ENCODE data around the gene FSHR.

The FSHR gene

DNA sequence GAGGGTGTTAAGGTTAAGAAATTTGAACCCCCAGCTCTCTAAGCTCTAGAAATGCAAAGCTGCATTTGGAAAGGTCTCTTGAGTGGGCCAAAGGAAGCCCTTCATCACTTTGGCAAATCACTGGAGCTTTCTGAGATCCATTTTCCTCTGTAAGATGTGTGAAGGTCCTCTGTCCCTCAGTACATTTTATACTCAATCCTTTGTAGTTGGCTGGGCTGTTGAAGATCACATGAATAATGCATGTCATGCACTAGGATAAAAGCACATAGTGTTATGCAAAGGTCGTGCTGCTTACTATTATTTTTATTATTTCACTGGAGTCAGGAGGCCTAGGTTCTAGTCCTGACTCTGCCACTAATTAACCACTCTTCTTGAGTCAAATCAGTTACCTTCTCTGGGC, 124.9 kb downstream of the FSHR start:
- Mint-ChIP-seq H3K27me3 (no peaks in the 10 kb centered on the region), H3K4me1 (ENCODE audit: low read depth) (no peaks in the 10 kb centered on the region), H3K36me3 (ENCODE audit: low read depth) (no peaks in the 10 kb centered on the region), H3K27ac (no peak overlapping the region), H3K4me3 (no peak overlapping the region), H3K9me3 (no peaks in the 10 kb centered on the region)

DNA sequence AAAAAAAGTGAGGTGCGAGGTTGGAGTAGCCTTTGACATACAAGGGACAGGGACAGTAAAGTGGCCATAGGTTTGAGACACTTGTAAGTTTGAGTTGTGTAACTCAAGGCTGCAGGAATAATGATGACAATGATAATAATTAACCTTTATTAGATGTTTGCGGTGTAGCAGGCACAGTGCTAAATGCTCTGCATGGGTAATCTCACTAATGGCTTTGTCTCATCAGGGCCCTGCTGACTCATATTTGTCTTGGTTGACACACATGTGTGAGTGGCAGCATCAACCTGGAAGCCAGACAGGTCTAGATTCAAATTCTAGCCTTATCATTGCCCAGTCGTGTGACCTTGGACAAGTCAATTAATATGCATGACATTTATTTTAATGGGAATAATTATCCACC, 126.2 kb downstream of the FSHR start:
- no peaks in the 10 kb centered on the region for H3K9me3 Mint-ChIP-seq
- no peak overlapping the region for H3K27ac Mint-ChIP-seq
- H3K27me3 Mint-ChIP-seq = no peaks in the 10 kb centered on the region
- H3K36me3 Mint-ChIP-seq (ENCODE audit: low read depth) = no peaks in the 10 kb centered on the region
- H3K4me1 Mint-ChIP-seq (ENCODE audit: low read depth) = no peaks in the 10 kb centered on the region
- no peak overlapping the region for H3K4me3 Mint-ChIP-seq

DNA sequence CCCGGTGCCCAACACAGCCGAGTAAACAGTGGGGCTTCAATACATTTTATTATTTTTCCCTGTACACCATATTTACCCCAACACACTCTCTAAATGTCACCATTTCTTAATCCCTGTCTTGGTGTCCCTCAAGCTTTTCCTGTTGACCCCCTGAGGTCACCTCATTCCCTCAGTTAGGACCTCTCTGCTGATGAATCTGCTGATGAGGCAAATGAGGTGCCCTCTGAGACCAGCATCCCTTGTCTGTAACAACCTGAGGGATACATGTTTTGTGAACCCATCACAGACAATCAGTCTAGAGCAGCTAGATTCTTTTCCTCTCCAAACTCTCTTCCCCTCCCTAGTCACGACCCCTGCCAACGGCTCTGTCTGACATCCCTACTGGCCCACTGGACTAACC, 127.6 kb downstream of the FSHR start:
- H3K9me3 Mint-ChIP-seq = no peaks in the 10 kb centered on the region
- H3K36me3 Mint-ChIP-seq (ENCODE audit: low read depth) = no peaks in the 10 kb centered on the region
- H3K4me3 Mint-ChIP-seq = no peak overlapping the region
- H3K4me1 Mint-ChIP-seq (ENCODE audit: low read depth) = no peaks in the 10 kb centered on the region
- H3K27me3 Mint-ChIP-seq = no peaks in the 10 kb centered on the region
- H3K27ac Mint-ChIP-seq = no peak overlapping the region

DNA sequence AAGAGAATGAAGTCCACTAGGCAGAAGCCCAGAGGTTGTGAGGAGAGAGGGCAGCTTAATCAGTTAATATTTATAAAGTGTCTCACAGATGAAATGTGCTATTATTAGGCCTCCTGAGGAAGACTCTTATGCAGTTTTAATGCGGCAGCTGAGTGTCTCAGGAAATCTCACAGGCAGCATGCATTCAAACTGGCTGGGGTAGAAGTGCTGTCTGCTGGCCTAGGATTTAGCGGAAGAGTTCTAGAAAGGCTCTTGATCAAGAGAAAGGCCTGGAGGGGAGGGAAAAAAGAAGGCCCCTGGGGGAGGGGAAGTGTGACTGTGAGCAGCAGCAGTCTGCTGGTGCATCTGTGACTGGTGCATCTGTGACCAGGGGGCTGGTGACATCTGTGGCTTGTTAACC, 133.0 kb downstream of the FSHR start:
- Mint-ChIP-seq H3K36me3 (ENCODE audit: low read depth) (no peaks in the 10 kb centered on the region), H3K4me1 (ENCODE audit: low read depth) (no peaks in the 10 kb centered on the region), H3K4me3 (no peak overlapping the region), H3K27ac (no peak overlapping the region), H3K27me3 (no peaks in the 10 kb centered on the region), H3K9me3 (peaks cover 4% of the 10 kb centered on the region)

DNA sequence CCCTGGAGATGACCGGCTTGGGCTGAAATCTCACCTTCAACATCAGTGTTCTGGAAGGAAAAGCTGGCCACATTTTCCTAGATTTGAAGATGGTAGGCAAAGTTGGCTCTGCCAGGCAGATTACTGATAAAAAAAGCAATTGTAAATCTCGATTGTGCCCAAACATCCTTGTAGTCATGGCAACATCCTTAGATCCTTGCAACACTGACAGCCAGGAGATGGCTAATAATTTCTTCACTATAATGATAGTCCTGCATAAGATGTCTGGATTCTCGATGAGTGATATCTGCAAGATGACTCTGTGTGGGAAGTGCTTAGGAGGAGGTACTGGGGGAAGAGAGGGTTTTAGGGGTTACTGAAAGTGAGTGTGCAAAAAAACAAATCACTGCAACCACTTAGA, 149.1 kb downstream of the FSHR start:
- Mint-ChIP-seq H3K27me3 (no peaks in the 10 kb centered on the region), H3K4me1 (ENCODE audit: low read depth) (no peaks in the 10 kb centered on the region), H3K4me3 (no peak overlapping the region), H3K27ac (no peak overlapping the region), H3K9me3 (peaks cover 7% of the 10 kb centered on the region), H3K36me3 (ENCODE audit: low read depth) (no peaks in the 10 kb centered on the region)

DNA sequence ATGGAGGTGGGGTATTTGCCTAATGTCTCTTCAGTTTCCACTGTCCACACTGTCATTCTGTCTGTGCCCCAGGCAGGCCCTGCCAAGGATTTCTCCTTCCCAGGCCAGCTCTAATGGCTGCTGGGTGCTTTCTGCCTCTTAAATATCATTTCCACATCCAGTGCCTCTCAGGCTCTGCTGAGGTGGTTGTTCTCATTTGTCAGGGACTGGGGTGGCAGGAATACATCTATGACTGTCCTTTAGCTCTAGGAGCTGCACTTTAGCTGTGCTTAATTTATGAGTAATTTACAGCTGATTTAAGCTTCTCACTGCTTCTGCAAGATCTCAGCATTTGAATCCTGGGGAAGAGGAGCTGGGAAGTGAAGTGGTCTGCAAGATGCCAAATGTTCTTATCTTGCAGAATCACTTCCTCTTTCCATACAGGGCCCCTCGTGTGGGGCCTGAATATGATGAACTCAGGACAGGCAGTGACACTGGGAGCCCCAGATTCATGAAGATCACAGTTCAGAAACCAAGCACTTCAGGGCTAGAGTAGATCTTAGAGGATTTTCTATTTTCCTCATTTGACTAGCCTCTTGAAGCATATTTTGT, 150.2 kb downstream of the FSHR start:
- H3K27ac Mint-ChIP-seq = no peak overlapping the region
- H3K4me3 Mint-ChIP-seq = no peak overlapping the region
- H3K27me3 Mint-ChIP-seq = peaks cover 5% of the 10 kb centered on the region
- H3K9me3 Mint-ChIP-seq = peaks cover 7% of the 10 kb centered on the region
- no peaks in the 10 kb centered on the region for H3K36me3 Mint-ChIP-seq (ENCODE audit: low read depth)
- no peaks in the 10 kb centered on the region for H3K4me1 Mint-ChIP-seq (ENCODE audit: low read depth)

DNA sequence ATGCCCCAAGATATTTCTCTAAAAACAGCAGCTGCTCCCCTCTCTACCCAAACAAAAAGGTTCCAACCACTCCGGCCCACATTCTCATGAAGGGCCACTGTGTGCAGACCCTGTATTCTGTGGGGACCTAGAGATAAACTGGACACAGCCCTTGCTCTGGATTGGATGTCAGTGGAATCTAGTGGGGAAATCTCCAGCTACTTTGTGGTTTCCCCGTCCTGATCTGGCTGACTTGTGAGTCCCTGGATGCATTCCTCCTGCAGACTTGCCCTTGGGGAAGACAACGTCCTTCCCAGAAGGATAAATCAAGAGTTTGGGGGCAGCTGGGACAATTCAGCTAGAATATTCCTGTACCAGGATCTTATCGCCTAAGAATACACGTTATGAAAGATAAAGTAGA, 151.1 kb downstream of the FSHR start:
- no peaks in the 10 kb centered on the region for H3K36me3 Mint-ChIP-seq (ENCODE audit: low read depth)
- no peak overlapping the region for H3K4me3 Mint-ChIP-seq
- no peaks in the 10 kb centered on the region for H3K4me1 Mint-ChIP-seq (ENCODE audit: low read depth)
- peaks cover 7% of the 10 kb centered on the region for H3K9me3 Mint-ChIP-seq
- H3K27ac Mint-ChIP-seq = no peak overlapping the region
- H3K27me3 Mint-ChIP-seq = peaks cover 5% of the 10 kb centered on the region

DNA sequence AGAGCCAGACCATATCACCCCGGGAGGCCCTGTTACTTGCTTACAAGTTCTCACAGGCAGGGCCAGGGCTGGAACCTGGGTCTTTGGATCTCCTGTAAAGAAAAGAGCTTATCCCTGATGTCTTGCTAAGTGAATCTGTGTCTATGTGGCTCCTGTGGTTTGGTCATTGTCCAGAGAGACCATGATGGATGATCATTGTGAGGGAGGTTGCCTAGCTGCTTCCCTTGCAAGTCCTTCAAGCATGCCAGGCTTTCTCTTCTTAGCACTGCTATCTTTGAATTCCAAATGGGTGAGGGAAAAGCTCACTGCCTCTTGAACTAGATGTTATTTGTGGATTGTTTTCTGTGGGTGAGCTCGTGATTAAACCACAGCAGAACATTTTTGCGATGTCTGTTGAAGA, 151.6 kb downstream of the FSHR start:
- H3K36me3 Mint-ChIP-seq (ENCODE audit: low read depth) = no peaks in the 10 kb centered on the region
- H3K9me3 Mint-ChIP-seq = peaks cover 7% of the 10 kb centered on the region
- no peaks in the 10 kb centered on the region for H3K4me1 Mint-ChIP-seq (ENCODE audit: low read depth)
- H3K4me3 Mint-ChIP-seq = no peak overlapping the region
- peaks cover 5% of the 10 kb centered on the region for H3K27me3 Mint-ChIP-seq
- H3K27ac Mint-ChIP-seq = no peak overlapping the region

DNA sequence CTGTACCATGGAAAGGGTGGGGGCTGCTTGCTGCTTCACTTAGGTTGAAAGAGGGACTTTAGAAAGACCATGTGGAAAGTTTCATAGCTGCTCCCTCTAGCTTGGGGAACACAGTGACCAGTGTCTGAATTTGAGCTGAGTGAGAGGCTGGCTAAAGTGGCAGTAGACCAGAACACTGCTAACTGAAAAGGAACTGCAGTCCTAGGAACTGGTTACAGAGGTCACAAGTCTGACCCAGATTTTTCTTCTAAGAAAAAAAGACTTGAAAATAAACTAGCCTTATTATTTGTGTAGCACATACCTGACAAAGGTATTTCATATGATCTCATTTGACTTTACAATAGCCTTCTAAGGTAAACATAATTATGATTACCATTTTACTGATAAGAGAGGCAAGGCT, 153.6 kb downstream of the FSHR start:
- no peaks in the 10 kb centered on the region for H3K4me1 Mint-ChIP-seq (ENCODE audit: low read depth)
- H3K36me3 Mint-ChIP-seq (ENCODE audit: low read depth) = no peaks in the 10 kb centered on the region
- no peak overlapping the region for H3K4me3 Mint-ChIP-seq
- H3K27me3 Mint-ChIP-seq = peaks cover 5% of the 10 kb centered on the region
- H3K27ac Mint-ChIP-seq = no peak overlapping the region
- peaks cover 2% of the 10 kb centered on the region for H3K9me3 Mint-ChIP-seq

DNA sequence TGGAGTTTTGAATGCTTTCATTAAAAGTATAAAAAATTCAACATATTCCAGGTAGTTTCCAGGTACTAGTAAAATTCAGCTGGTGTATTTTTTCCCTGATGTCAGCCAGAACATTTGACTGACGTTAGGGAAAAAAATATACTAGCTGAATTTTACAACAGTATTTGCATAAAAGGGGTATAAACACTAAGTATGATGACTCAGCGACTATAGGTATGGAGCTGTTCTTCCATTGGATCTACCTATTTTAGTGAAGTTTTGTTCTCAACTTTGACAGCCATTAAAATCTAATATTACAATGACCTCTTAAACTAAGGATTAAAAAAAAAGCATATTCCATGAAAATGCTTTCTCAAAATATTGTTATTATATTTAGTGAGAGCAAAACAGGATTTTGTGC, 155.9 kb downstream of the FSHR start:
- Mint-ChIP-seq H3K36me3 (ENCODE audit: low read depth) (no peaks in the 10 kb centered on the region), H3K27ac (no peak overlapping the region), H3K4me3 (no peak overlapping the region), H3K27me3 (peaks cover 5% of the 10 kb centered on the region), H3K9me3 (no peaks in the 10 kb centered on the region), H3K4me1 (ENCODE audit: low read depth) (no peaks in the 10 kb centered on the region)

DNA sequence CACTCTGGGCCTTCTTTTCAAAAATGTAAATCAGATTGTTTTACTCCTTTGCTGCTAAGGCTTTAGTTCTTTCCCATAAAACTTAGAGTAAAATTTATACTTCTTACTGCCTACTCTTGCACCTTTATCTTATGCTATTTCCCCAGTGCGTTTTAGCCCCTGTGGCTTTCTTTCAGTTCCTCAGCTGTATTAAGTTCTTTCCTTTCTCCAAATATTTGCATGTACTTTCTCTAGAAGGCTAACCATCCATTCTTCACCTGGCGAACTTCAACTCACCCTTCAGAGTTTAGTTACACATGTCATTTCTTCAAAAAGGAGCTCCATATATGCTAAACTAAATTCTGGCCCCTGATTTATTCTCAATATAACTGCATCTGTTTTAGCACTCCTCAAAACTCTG, 160.7 kb downstream of the FSHR start:
- H3K27me3 Mint-ChIP-seq = no peaks in the 10 kb centered on the region
- H3K36me3 Mint-ChIP-seq (ENCODE audit: low read depth) = no peaks in the 10 kb centered on the region
- H3K9me3 Mint-ChIP-seq = no peaks in the 10 kb centered on the region
- no peak overlapping the region for H3K4me3 Mint-ChIP-seq
- no peaks in the 10 kb centered on the region for H3K4me1 Mint-ChIP-seq (ENCODE audit: low read depth)
- no peak overlapping the region for H3K27ac Mint-ChIP-seq

DNA sequence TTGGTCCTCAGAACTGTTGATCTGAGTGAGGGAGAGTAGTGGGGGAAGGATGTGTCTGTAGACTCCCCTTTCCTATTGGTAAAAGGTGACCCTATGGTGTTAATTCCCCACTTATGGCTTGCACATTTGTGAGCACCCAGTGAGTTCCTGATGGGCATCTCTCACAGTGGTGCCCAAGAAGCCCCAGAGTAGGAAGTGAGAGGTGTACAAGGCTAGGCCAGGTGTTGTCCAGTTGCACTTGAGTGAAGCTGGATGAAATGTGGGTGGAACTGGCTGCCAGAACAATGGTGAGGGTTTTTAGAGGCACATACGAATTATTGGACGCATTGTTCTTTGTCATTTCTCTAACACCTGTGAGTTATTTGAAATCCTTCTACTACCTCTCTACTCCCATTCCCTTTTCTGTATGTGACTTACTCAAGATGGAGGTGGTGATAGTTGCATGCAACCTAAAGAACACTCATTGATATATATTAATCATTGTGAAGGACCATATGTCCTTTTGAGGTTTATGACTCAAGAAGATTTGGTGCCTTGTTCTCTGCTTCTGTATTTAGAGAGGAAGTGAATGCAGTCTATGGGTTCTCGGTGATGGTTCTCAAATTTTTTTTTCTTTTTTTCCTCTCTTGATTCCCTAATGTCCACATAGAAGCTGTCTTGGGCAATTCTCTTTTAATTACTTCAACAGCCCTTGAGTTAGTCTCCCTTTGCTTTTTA, 162.7 kb downstream of the FSHR start:
- Mint-ChIP-seq H3K9me3 (no peaks in the 10 kb centered on the region), H3K36me3 (ENCODE audit: low read depth) (no peaks in the 10 kb centered on the region), H3K27me3 (no peaks in the 10 kb centered on the region)

DNA sequence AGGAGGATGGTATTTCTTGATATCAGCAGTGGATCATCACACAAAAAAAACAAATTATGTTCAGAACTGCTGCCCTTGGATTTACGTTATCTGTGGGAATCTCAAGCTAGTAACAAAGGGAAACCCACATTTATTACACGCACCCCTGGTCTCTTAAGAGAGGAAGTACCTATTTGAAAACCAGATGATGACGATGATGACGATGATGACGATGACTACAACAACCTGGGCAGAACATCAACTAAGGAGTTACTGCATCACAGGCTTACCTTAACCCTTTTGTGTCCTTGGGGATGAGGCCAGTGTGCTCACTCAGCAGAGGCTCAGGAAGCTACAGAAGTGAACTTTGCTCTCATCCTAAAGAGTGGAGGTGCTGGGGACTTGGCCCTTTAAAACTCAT, 169.4 kb downstream of the FSHR start:
- Mint-ChIP-seq H3K4me1 (ENCODE audit: low read depth) (no peaks in the 10 kb centered on the region), H3K27ac (no peak overlapping the region), H3K9me3 (peaks cover 3% of the 10 kb centered on the region), H3K27me3 (peaks cover 3% of the 10 kb centered on the region), H3K36me3 (ENCODE audit: low read depth) (no peaks in the 10 kb centered on the region), H3K4me3 (no peak overlapping the region)

More for the DNA sequence above, 162.7 kb downstream of the FSHR start:
- Mint-ChIP-seq H3K4me1 (ENCODE audit: low read depth) (no peaks in the 10 kb centered on the region), H3K27ac (no peak overlapping the region), H3K4me3 (no peak overlapping the region)

DNA sequence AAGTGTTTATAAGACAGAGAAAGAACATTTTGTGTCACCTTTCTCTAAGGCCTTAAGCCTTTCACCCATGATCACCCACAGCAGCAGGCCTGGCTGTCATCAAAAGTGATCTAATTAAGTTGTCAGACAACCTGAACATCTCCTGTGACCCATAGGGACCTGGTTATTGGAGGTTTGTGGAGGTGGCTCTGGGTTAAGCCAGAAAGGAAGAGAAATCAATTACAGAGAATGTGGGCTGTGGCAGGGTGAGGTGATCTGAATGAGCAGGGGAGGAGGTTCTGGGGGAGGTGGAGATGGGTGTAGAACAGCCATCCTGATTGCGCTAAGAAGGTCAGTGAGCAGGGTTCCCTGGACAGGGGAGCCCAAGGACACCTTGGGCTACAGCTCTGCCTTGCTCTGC, 170.8 kb downstream of the FSHR start:
- Mint-ChIP-seq H3K4me1 (ENCODE audit: low read depth) (no peaks in the 10 kb centered on the region), H3K27me3 (peaks cover 3% of the 10 kb centered on the region), H3K36me3 (ENCODE audit: low read depth) (no peaks in the 10 kb centered on the region), H3K9me3 (peaks cover 3% of the 10 kb centered on the region), H3K27ac (no peak overlapping the region), H3K4me3 (no peak overlapping the region)

DNA sequence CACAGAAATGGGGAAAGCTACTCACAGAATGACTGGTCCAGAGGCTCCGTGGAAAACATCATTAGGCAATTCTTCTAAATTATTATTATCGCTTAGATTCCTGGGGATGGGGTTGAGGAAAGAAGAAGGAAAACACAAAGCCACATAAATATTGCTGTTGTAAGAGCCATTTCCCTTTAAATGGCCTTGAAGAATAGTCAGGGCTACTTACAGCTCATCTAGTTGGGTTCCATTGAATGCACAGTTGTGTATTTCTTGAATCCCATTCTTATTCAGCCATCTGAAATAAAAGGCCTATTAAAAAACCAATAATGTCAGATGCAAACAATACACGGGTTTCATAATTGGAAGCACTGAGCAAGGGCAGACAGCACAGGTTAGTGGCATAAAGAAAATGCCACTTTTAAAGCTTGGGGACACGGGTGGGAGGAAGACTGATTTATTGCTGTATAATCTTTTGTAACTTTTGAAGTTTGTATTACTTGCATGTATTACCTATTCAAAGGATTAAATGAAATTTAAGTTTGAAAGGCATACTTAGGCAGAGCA, 171.4 kb downstream of the FSHR start:
- Mint-ChIP-seq H3K27ac (no peak overlapping the region), H3K4me1 (ENCODE audit: low read depth) (no peaks in the 10 kb centered on the region), H3K36me3 (ENCODE audit: low read depth) (no peaks in the 10 kb centered on the region), H3K27me3 (peaks cover 3% of the 10 kb centered on the region), H3K9me3 (peaks cover 3% of the 10 kb centered on the region), H3K4me3 (no peak overlapping the region)

DNA sequence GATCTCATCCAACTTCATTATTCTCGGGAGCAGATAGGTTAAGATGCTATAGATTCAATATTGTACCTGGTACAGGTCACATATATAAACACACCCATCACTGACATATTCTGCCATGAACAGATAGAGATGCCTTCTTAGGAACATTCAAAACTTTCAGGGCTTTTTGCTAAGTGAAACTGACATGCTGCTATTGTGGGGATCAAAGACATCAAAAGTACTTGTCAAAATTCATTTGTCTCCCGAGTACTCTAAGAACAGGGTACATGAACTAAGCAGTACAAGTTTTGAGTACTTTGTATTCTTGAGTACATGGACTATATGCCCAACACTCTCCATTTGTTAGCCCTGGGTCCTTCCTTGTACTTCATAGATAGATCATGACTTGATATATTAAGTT, 173.5 kb downstream of the FSHR start:
- Mint-ChIP-seq H3K27me3 (peaks cover 3% of the 10 kb centered on the region), H3K4me3 (no peak overlapping the region)

More for the DNA sequence above, 173.5 kb downstream of the FSHR start:
- no peaks in the 10 kb centered on the region for H3K36me3 Mint-ChIP-seq (ENCODE audit: low read depth)
- peaks cover under 1% of the 10 kb centered on the region for H3K9me3 Mint-ChIP-seq
- H3K27ac Mint-ChIP-seq = no peak overlapping the region
- no peaks in the 10 kb centered on the region for H3K4me1 Mint-ChIP-seq (ENCODE audit: low read depth)
